ENCODE data around the gene UROC1. TPM values are rescaled to one million over a fixed set of nuclear protein-coding genes. Genes with fewer than 3 reads are reported as not detected.

UROC1 gene
- total RNA-seq, 1 experiment from 2014 or later = not detected

DNA sequence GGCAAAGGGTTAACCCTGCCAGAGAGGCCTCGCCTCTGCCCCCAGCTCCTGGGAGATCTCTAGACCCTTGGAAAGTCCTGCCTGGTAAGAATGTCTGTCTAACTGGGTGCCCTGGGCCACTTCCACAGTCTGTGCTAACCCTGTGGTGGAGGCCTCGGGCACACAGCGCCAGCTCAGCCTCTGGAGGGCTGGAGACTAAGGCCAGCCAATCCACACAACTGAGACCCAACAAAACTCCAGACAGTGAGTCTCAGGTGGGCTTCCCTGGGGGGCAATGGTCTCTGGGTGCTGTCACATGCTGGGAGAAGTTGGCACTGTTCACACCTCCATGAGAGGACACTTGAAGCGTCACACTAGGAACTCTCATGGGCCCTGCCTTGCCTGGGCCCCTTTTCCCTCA, 61.4 kb downstream of the UROC1 start:
- Histone ChIP-seq H2BK120ac (ENCODE audit: low read depth, low read length, poor library complexity, severe bottlenecking) (no peak overlapping the region), H3K27ac (ENCODE audit: insufficient read length, low read depth, low read length) (no peak overlapping the region), H3K4me2 (ENCODE audit: insufficient read depth, insufficient read length, low read length) (no peak overlapping the region), H3K79me2 (ENCODE audit: insufficient read depth, low read length) (no peaks in the 10 kb centered on the region), H4K91ac (ENCODE audit: insufficient read length, low read depth, low read length) (no peak overlapping the region), H4K5ac (ENCODE audit: insufficient read length, low read depth, low read length) (no peak overlapping the region), H2BK15ac (ENCODE audit: low read depth, low read length) (no peak overlapping the region), H3K23me2 (ENCODE audit: insufficient read length, low read depth, low read length, poor library complexity, severe bottlenecking) (no peaks in the 10 kb centered on the region), H3K14ac (ENCODE audit: insufficient read depth, low read length) (no peak overlapping the region), H2BK12ac (ENCODE audit: insufficient read length, low read depth, low read length) (no peak overlapping the region), H4K20me1 (ENCODE audit: control insufficient read depth, insufficient read depth, insufficient read length) (no peaks in the 10 kb centered on the region), H2BK5ac (ENCODE audit: insufficient read length, low read length) (no peak overlapping the region), H2BK20ac (ENCODE audit: low read depth, low read length, poor library complexity, severe bottlenecking) (no peak overlapping the region), H2AFZ (ENCODE audit: low read length) (no peak overlapping the region), H3K9ac (ENCODE audit: extremely low read depth, insufficient read length, low read length) (no peak overlapping the region), H2AK5ac (ENCODE audit: insufficient read length, low read length) (no peak overlapping the region), H3K9me3 (ENCODE audit: control insufficient read depth, low read depth, low read length) (no peaks in the 10 kb centered on the region), H3K79me1 (ENCODE audit: insufficient read depth, low read depth, low read length, poor library complexity, severe bottlenecking) (no peaks in the 10 kb centered on the region), H3K56ac (ENCODE audit: insufficient read length, low read depth, low read length) (no peak overlapping the region), H3K4me1 (ENCODE audit: insufficient read depth, low read length) (no peaks in the 10 kb centered on the region), H3K23ac (ENCODE audit: insufficient read length, low read depth, low read length) (no peak overlapping the region), H3K4ac (ENCODE audit: low read depth, low read length) (no peak overlapping the region), H3T11ph (ENCODE audit: low read length) (no peak overlapping the region), H3K18ac (ENCODE audit: insufficient read length, low read depth, low read length) (no peak overlapping the region), H3K27me3 (ENCODE audit: insufficient read depth, low read length) (no peaks in the 10 kb centered on the region), H4K8ac (replicated peaks; ENCODE audit: insufficient read length, low read depth, low read length) (no peak overlapping the region)
- no peaks in the 10 kb centered on the region for H3K9me3 Mint-ChIP-seq
- no peaks in the 10 kb centered on the region for H3K4me1 Mint-ChIP-seq
- H3K27ac Mint-ChIP-seq = peak overlapping the region in 2 of 3 experiments; percentile 39 to 52; a peak in 2 of 7 replicates
- no peak overlapping the region for H3K4me3 Mint-ChIP-seq
- no peaks in the 10 kb centered on the region for H3K27me3 Mint-ChIP-seq (ENCODE audit: low read depth)
- TF ChIP-seq, protein P1, sequence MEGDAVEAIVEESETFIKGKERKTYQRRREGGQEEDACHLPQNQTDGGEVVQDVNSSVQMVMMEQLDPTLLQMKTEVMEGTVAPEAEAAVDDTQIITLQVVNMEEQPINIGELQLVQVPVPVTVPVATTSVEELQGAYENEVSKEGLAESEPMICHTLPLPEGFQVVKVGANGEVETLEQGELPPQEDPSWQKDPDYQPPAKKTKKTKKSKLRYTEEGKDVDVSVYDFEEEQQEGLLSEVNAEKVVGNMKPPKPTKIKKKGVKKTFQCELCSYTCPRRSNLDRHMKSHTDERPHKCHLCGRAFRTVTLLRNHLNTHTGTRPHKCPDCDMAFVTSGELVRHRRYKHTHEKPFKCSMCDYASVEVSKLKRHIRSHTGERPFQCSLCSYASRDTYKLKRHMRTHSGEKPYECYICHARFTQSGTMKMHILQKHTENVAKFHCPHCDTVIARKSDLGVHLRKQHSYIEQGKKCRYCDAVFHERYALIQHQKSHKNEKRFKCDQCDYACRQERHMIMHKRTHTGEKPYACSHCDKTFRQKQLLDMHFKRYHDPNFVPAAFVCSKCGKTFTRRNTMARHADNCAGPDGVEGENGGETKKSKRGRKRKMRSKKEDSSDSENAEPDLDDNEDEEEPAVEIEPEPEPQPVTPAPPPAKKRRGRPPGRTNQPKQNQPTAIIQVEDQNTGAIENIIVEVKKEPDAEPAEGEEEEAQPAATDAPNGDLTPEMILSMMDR (conservative IDR thresholded peaks at IDR 0.05) = no peak
- DNase-seq = no peak
- no CpG with 5 or more reads among the region's 4 CpGs for whole genome bisulfite sequencing (ENCODE audit: extremely low coverage, insufficient read length, low lambda C conversion rate)
- peaks cover 17 to 71% (median 67%) of the 10 kb centered on the region in 3 experiments; a peak in 6 of 7 replicates for H3K36me3 Mint-ChIP-seq (ENCODE audit: insufficient read depth in 1 of 3, low read depth in 3 of 3)
